GM12891 (cell line): ENCODE results near the gene TKTL1.
"Not testable (repeated sequence)": the region's sequence is repeated elsewhere in the genome, so short reads cannot be mapped to it uniquely, and the experiment has no call there.

Experiments used
- DNase-seq: peaks from one replicate; pipeline ENCODE4 v3.0.0; 2011; ENCODE audit warnings: low spot score; ENCODE audit not compliant: insufficient read length
- FAIRE-seq: peaks from 2 replicates; lab custom pipeline; 2011; peaks lifted over from hg19 to GRCh38; lab: Jason Lieb, UNC
- PAX5 ChIP-seq: IDR thresholded peaks from 2 replicates; pipeline ENCODE4 v1.6.1; 2011; ENCODE audit warnings: low read length, moderate library complexity, mild to moderate bottlenecking; ENCODE audit not compliant: insufficient read depth, severe bottlenecking
- POLR2A ChIP-seq: IDR thresholded peaks from 2 replicates; pipeline ENCODE4 v1.6.1; 2011; ENCODE audit warnings: low read depth, low read length, control low read depth
- POLR2AphosphoS5 ChIP-seq: IDR thresholded peaks from 2 replicates; pipeline ENCODE4 v1.6.1; 2011; ENCODE audit warnings: low read depth, low read length, control low read depth
- POU2F2 ChIP-seq: IDR thresholded peaks from 2 replicates; pipeline ENCODE4 v1.6.1; 2011; ENCODE audit warnings: low read depth, mild to moderate bottlenecking, control low read depth, low read length, moderate library complexity
- SPI1 ChIP-seq: IDR thresholded peaks from 2 replicates; pipeline ENCODE4 v1.6.1; 2011; ENCODE audit warnings: low read depth, low read length, control low read depth
- TAF1 ChIP-seq: IDR thresholded peaks from 2 replicates; pipeline ENCODE4 v1.6.1; 2011; ENCODE audit warnings: low read depth, low read length, control low read depth

The TKTL1 gene

GRCh38 chrX:154296731-154297130, 1.1 kb downstream of the TKTL1 start:
- no peak for TF ChIP-seq PAX5
- TF ChIP-seq POLR2A = no peak
- TF ChIP-seq POLR2AphosphoS5 = no peak
- TF ChIP-seq SPI1 = no peak
- TF ChIP-seq POU2F2 = no peak
- TF ChIP-seq TAF1 = no peak
- FAIRE-seq = no peak
- DNase-seq = no peak

- FAIRE-seq (peak; percentile 92), DNase-seq (no peak)
- TF ChIP-seq TAF1 = no peak
- no peak for TF ChIP-seq PAX5
- TF ChIP-seq POU2F2 = no peak
- TF ChIP-seq POLR2AphosphoS5 = no peak
- no peak for TF ChIP-seq POLR2A
- no peak for TF ChIP-seq SPI1
Observed at GRCh38 chrX:154298312-154298711, 2.7 kb downstream of the TKTL1 start.

- no peak for DNase-seq
- FAIRE-seq = no peak
- TF ChIP-seq POLR2AphosphoS5 (no peak), POU2F2 (no peak), SPI1 (no peak), TAF1 (no peak), PAX5 (no peak), POLR2A (no peak)
Observed at GRCh38 chrX:154300816-154301215, 5.2 kb downstream of the TKTL1 start.

GRCh38 chrX:154302998-154303397, 7.4 kb downstream of the TKTL1 start:
- not testable (repeated sequence) for FAIRE-seq, DNase-seq

GRCh38 chrX:154303476-154303875, 7.9 kb downstream of the TKTL1 start:
- DNase-seq = no peak
- FAIRE-seq = no peak
- TF ChIP-seq POU2F2 (no peak), POLR2A (no peak), TAF1 (no peak), POLR2AphosphoS5 (no peak), SPI1 (no peak), PAX5 (no peak)

GRCh38 chrX:154304846-154305245, 9.3 kb downstream of the TKTL1 start:
- FAIRE-seq = no peak
- TF ChIP-seq PAX5 (no peak), POLR2A (no peak), POLR2AphosphoS5 (no peak), POU2F2 (no peak), TAF1 (no peak), SPI1 (no peak)
- DNase-seq = no peak

GRCh38 chrX:154305541-154306205, 10.1 kb downstream of the TKTL1 start:
- no peak for FAIRE-seq
- TF ChIP-seq TAF1 = no peak
- TF ChIP-seq SPI1 = no peak
- TF ChIP-seq POLR2AphosphoS5 = no peak
- no peak for TF ChIP-seq PAX5
- TF ChIP-seq POU2F2 = no peak
- no peak for TF ChIP-seq POLR2A
- DNase-seq = no peak

- TF ChIP-seq POU2F2 (no peak), POLR2A (no peak), PAX5 (no peak), TAF1 (no peak), SPI1 (no peak), POLR2AphosphoS5 (no peak)
- peak; percentile 38 for FAIRE-seq
- no peak for DNase-seq
Observed at GRCh38 chrX:154307202-154307601, 11.6 kb downstream of the TKTL1 start.

GRCh38 chrX:154308108-154308946, 12.7 kb downstream of the TKTL1 start:
- TF ChIP-seq POU2F2 = no peak
- TF ChIP-seq POLR2AphosphoS5 = no peak
- TF ChIP-seq TAF1 = no peak
- no peak for TF ChIP-seq POLR2A
- no peak for TF ChIP-seq SPI1
- no peak for TF ChIP-seq PAX5
- peak; percentile 97 for FAIRE-seq

More at GRCh38 chrX:154308108-154308946, 12.7 kb downstream of the TKTL1 start:
- DNase-seq = peak; percentile 37
